Limb (tissue), 2 donors: Measurements from ENCODE around the gene CUEDC1.
A peak's percentile ranks its signal among the peaks of the same experiment; 100 is the strongest.
"Not testable (repeated sequence)": the region's sequence is repeated elsewhere in the genome, so short reads cannot be mapped to it uniquely, and the experiment has no call there.

Source experiments
- DNase-seq, 2 donors: peaks; one replicate each; pipeline ENCODE4 v3.0.0-alpha.2; 2016; ENCODE audit errors: extremely low spot score in 2 of 2

CUEDC1 gene

DNA sequence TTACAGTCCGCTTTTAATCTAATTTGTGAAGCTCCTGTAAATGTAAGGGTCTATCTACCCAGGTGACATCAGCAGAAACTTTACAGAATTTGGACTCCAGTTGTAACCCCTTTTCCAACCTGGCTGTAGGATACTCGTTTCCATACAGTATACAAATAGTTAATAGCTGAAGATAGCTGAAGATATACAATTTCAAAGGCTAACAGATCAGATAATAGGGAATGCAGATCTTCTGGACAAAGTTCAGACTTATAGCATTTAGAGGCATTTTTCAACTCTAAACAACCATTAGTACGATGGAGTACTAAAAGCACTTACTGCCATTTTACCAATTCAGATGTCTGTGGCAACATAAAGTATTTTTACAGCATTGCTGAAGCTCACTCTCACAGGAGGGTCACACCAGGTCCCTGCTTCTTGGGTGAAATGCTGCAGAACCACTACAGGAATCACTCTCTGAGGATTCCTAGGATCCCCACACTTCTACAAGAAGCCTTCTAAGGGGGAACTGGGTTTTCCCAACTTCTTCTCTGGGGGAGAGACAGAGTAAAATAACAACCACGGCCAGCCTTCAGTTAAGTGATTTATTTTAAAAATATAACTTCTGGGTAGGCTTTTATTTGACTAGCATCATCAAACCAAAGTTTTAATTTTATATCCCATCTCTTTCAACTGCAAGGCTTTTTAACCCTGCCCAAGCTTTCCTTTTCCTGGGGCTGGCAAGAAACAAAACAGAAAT is 29.9 kb upstream of the CUEDC1 start:
- no peak for DNase-seq

GRCh38 chr17:57984261-57984890 is 29.2 kb upstream of the CUEDC1 start:
- DNase-seq, result no peak

- DNase-seq, result no peak
Observed at GRCh38 chr17:57983446-57983845, 28.2 kb upstream of the CUEDC1 start.

- no peak for DNase-seq
Observed at GRCh38 chr17:57982452-57983170, 27.4 kb upstream of the CUEDC1 start.

DNA sequence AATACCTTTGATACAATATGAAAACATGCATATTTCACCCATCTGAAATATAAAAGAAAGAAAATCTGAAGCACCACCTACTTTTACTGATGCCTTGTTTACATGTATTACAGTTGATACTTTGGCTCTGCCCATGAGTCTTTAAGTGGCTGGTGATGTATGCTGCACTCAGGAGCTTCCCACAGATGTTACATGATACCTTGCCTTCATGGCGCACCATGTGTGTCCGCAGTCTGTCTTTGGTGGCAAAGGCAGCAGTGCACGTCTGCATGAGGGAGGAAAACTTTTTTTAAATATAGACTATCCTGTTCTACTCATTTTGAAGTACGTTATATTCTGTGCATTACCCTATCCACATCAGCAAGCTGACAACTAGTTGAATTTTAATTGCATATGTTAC is 25.3 kb upstream of the CUEDC1 start:
- no peak for DNase-seq

GRCh38 chr17:57979076-57979475 is 23.9 kb upstream of the CUEDC1 start:
- no peak for DNase-seq

GRCh38 chr17:57976594-57976993 is 21.4 kb upstream of the CUEDC1 start:
- no peak for DNase-seq

DNA sequence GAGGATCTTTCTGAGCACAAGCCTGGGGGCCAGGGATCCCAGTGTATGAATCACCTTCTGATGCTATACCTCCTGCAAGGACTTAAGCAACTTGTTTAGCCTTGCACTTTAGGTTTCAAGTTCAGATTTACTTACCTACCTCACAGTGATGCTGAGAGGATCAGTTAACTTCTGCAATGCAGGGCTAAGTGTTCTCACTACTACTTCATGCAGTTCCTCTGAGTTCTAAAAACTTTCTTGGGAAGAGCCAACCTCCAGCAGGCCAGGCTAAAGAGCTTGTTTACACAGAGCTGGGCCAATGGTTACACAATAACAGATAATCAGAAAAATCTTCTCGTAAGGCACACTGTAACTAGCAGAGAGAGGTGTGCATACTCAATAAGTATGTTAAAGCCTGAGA is 19.8 kb upstream of the CUEDC1 start:
- DNase-seq, result no peak

- DNase-seq, result not testable (repeated sequence)
Observed at GRCh38 chr17:57974053-57974824, 19.0 kb upstream of the CUEDC1 start.

GRCh38 chr17:57972151-57972550 is 16.9 kb upstream of the CUEDC1 start:
- DNase-seq, result no peak

GRCh38 chr17:57971572-57971971 is 16.4 kb upstream of the CUEDC1 start:
- DNase-seq, result no peak

DNA sequence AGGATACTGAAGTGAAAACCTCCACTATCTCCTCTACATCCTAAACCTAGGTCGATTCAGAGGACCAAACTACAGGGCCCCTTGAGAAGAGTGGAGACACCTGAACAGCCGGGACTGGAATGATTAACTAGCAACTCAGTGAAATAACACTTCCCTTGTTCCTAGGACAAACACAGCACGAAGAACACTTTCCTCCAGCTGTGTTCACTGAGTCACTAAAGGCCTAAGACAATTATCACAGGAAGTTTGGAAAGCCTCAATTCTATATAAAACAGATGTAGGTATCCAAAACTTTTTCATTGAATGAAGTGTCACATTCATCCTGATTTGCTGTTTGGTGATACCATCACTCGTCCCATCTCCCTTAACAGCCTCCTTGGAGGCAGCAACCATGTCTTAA is 15.5 kb upstream of the CUEDC1 start:
- DNase-seq, result peak in 1 of 2 donors; percentile 38

GRCh38 chr17:57968456-57968855 is 13.2 kb upstream of the CUEDC1 start:
- DNase-seq, result no peak

DNA sequence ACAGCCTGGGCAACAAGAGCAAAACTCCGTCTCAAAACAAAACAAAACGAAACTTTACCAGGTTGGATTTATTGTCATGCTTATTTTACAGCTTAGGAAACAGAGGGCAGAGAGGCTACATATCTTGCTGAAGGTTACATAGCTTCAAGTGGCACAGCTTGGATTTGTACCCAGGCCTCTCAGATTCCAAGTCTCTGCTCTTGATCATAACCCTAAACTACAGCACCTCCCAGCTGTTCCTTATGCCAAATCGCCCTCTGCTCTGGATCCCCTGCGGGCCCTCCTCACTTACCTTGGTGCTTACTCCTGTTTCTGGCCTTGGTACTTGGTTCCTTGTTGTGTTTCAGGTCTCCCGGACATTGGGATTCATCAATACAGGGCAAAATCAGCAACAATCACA is 11.7 kb upstream of the CUEDC1 start:
- no peak for DNase-seq

DNA sequence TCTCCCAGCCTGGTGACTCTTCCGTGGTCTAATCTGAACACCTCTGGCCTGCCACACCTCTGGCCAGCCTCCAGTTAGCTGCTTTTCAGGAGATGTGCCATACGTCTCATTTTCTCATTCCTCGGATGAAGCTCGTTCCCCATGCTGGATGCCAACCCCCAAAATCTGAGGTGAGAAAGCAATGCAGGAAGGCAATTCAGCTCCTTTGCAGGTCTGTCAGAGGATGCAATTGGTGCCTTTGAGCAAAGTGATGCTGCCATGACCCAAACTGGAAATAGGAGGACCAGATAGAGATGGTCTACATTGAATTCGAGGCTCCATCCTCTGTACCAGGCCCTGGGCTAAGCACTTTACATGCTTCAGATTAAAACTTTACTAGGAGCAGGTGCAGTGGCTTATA is 11.0 kb upstream of the CUEDC1 start:
- DNase-seq, result no peak

GRCh38 chr17:57965521-57966160 is 10.4 kb upstream of the CUEDC1 start:
- no peak for DNase-seq

DNA sequence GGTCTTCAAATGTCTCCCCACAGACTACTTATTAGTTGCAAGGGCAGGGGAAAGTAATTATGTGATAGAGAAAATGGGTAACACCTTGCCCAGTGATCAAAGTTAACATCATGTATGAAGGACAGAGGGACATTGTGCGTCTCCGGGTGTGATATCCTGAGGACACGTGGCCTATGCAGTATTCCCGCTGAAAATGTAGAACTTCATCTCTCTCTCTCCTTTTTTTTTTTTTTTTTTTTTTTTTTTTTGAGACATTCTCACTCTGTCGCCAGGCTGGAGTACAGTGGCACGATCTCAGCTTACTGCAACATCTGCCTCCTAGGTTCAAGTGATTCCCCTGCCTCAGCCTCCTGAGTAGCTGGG is 7.9 kb upstream of the CUEDC1 start:
- DNase-seq, result no peak

- no peak for DNase-seq
Observed at GRCh38 chr17:57962279-57963148, 7.3 kb upstream of the CUEDC1 start.

DNA sequence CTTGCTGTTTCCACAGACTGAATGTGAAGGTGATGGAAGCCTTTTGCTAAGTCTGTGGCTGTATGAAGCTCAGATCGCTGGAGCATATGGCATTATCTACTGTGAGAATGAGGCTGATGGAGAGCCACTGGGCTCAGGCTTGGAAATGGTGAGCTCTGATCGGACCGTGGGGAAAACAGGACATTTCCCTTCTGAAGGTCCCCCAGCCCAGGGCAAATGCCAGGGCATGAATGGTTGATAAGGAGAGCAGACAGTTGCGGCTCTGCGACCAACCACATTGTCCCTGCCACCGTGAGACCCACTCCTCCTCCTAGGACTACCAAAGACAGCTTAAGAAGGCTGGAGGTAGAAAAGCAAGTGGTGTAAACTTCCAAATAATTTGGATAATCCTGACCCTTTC is 4.7 kb upstream of the CUEDC1 start:
- DNase-seq, result no peak

DNA sequence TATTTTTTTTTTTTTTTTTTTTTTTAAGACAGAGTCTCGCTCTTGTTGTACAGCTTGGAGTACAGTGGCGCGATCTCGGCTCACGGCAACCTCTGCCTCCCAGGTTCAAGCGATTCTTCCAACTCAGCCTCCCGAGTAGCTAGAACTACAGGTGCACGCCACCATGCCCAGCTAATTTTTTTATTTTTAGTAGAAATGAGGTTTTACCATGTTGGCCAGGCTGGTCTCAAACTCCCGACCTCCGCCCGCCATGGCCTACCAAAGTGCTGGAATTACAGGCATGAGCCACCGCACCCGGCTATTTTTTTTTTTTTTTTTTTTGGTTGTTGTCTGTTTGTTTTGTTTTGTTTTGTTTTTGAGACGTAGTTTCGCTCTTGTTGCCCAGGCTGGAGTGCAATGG is 3.2 kb upstream of the CUEDC1 start:
- DNase-seq, result not testable (repeated sequence)

DNA sequence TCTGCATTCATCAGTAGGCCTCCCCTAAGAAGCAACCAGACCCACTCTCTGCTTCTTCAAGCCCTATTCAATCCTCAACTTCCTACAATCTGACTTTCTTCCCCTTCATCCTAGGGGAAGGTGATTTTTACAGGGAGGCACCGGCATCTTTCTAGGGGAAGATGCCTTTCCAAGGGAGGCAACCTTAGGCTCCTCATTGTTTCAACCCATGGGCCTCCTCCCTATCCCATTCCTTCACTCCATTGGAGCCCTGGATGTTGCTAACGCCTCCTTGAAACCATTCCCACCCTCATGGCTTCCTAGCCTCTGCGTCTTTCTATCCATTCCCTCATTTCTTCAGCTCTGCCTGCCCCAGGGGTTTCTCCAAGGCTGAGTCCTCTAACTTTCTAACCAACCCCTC is 2.7 kb upstream of the CUEDC1 start:
- no peak for DNase-seq
